Cardiac muscle cell (in vitro differentiated cells and primary cell): ENCODE data around the gene CDH23. TPM values are rescaled to one million over a fixed set of nuclear protein-coding genes. Genes with fewer than 3 reads are reported as not detected.
A peak's percentile ranks its signal among the peaks of the same experiment; 100 is the strongest.

Experiments used
- DNase-seq, 2 donors: peaks; one replicate each; pipeline versions ENCODE4 v3.0.0 to v3.0.0-alpha.2; 2010 to 2017; ENCODE audit warnings: low read depth in 1 of 2, low spot score in 1 of 2
- H3K27ac ChIP-seq: fragments of 200-600 bp; sonication (generic); 2 replicates; pipeline ENCODE4 v1.5.1; 2016
- H3K27me3 ChIP-seq: fragments of 200-600 bp; sonication (generic); 2 replicates; pipeline ENCODE4 v1.6.0; 2016; ENCODE audit warnings: control low read depth
- H3K36me3 ChIP-seq: fragments of 200-600 bp; sonication (generic); 2 replicates; pipeline ENCODE4 v1.5.1; 2016; ENCODE audit warnings: control low read depth
- H3K4me1 ChIP-seq: fragments of 200-600 bp; sonication (generic); 2 replicates; pipeline ENCODE4 v1.8.1; 2017; ENCODE audit warnings: low read depth, mild to moderate bottlenecking, mixed run types
- H3K4me3 ChIP-seq: fragments of 200-600 bp; sonication (generic); 2 replicates; pipeline ENCODE4 v1.5.1; 2016; ENCODE audit warnings: mild to moderate bottlenecking
- H3K9me3 ChIP-seq: fragments of 200-600 bp; sonication (generic); 2 replicates; pipeline ENCODE4 v1.5.1; 2017; ENCODE audit warnings: low read depth, mild to moderate bottlenecking, control low read depth
- CTCF ChIP-seq: IDR thresholded peaks from 2 replicates; pipeline ENCODE4 v1.5.1; 2012; ENCODE audit warnings: low read depth, mild to moderate bottlenecking, low read length
- polyA plus RNA-seq: library from polyadenylated mRNA; unstranded; fragments of >200 nt; fragmentation: Nextera tagmentation; extraction: Ambion mirVana; gene quantifications from 2 replicates; pipeline ENCODE4 v1.2.1, GENCODE V29; 2016
- total RNA-seq: library from RNA; depleted of rRNA; stranded (reverse); fragments of >200 nt; gene quantifications from 2 replicates; pipeline ENCODE4 v1.2.3, GENCODE V29; 2016

CDH23 gene
- total and polyA plus RNA-seq, 2 experiments from 2014 or later, result 0.05 to 0.51 TPM

- Histone ChIP-seq H3K4me3 (no peak overlapping the region), H3K4me1 (peaks cover 35% of the 10 kb centered on the region), H3K27me3 (no peaks in the 10 kb centered on the region), H3K36me3 (no peaks in the 10 kb centered on the region), H3K9me3 (no peaks in the 10 kb centered on the region), H3K27ac (no peak overlapping the region)
- DNase-seq, result no peak
- TF ChIP-seq CTCF, result no peak
These were observed 450.1 kb downstream of the CDH23 start for GRCh38 chr10:71846816-71847215.

GRCh38 chr10:71847418-71847817 lies 450.7 kb downstream of the CDH23 start:
- H3K4me3 ChIP-seq, result no peak overlapping the region
- H3K27me3 ChIP-seq, result no peaks in the 10 kb centered on the region
- H3K4me1 ChIP-seq, result peaks cover 35% of the 10 kb centered on the region
- no peak overlapping the region for H3K27ac ChIP-seq
- no peaks in the 10 kb centered on the region for H3K9me3 ChIP-seq
- no peak for DNase-seq
- H3K36me3 ChIP-seq, result no peaks in the 10 kb centered on the region
- TF ChIP-seq CTCF, result no peak

GRCh38 chr10:71848325-71849275 lies 451.9 kb downstream of the CDH23 start:
- no peaks in the 10 kb centered on the region for H3K36me3 ChIP-seq
- H3K4me3 ChIP-seq, result no peak overlapping the region
- no peaks in the 10 kb centered on the region for H3K27me3 ChIP-seq
- peak overlapping the region; percentile 48 for H3K27ac ChIP-seq
- H3K9me3 ChIP-seq, result no peaks in the 10 kb centered on the region
- no peak for TF ChIP-seq CTCF
- no peak for DNase-seq
- H3K4me1 ChIP-seq, result peaks cover 23% of the 10 kb centered on the region

GRCh38 chr10:71849461-71849908 lies 452.8 kb downstream of the CDH23 start:
- Histone ChIP-seq H3K4me1 (peaks cover 22% of the 10 kb centered on the region), H3K27ac (no peak overlapping the region), H3K4me3 (no peak overlapping the region), H3K9me3 (no peaks in the 10 kb centered on the region), H3K27me3 (no peaks in the 10 kb centered on the region), H3K36me3 (no peaks in the 10 kb centered on the region)
- DNase-seq, result no peak
- TF ChIP-seq CTCF, result no peak

- DNase-seq, result no peak
- peak overlapping the region; percentile 97 for H3K27ac ChIP-seq
- H3K4me1 ChIP-seq, result peaks cover 22% of the 10 kb centered on the region
- H3K36me3 ChIP-seq, result no peaks in the 10 kb centered on the region
- no peaks in the 10 kb centered on the region for H3K27me3 ChIP-seq
- peak overlapping the region; percentile 87 for H3K4me3 ChIP-seq
- H3K9me3 ChIP-seq, result no peaks in the 10 kb centered on the region
- no peak for TF ChIP-seq CTCF
These were observed 453.5 kb downstream of the CDH23 start for GRCh38 chr10:71850021-71850742.
